Hematopoietic multipotent progenitor cell treated with erythropoietin and hydrocortisone succinate and interleukin-3 and kit ligand, for 4 days (in vitro differentiated cells): ENCODE results near the gene CTSL.

Source experiments
- DNase-seq: peaks from one replicate; pipeline ENCODE4 v3.0.0-alpha.2; 2015

CTSL gene

GRCh38 chr9:87725900-87726709 is at the start of gene CTSL:
Gene CTSL, plus strand, starts transcription at chr9:87726119. Its CDS starts 1,485 bp downstream, at chr9:87727604.
- DNase-seq = peak; percentile 81

GRCh38 chr9:87676976-87677775 is 48.7 kb upstream of the CTSL start:
- peak; percentile 66 for DNase-seq

GRCh38 chr9:87677776-87678587 is 47.9 kb upstream of the CTSL start:
- DNase-seq = no peak

- peak; percentile 79 for DNase-seq
Measured at GRCh38 chr9:87678650-87679355, 47.1 kb upstream of the CTSL start.

- no peak for DNase-seq
Measured at GRCh38 chr9:87681271-87682061, 44.5 kb upstream of the CTSL start.

GRCh38 chr9:87682085-87682484 is 43.8 kb upstream of the CTSL start:
- no peak for DNase-seq

GRCh38 chr9:87682618-87683017 is 43.3 kb upstream of the CTSL start:
- DNase-seq = no peak

- DNase-seq = no peak
Measured at GRCh38 chr9:87683751-87684626, 41.9 kb upstream of the CTSL start.

- DNase-seq = no peak
Measured at GRCh38 chr9:87684627-87685219, 41.2 kb upstream of the CTSL start.

- no peak for DNase-seq
Measured at GRCh38 chr9:87685441-87685840, 40.5 kb upstream of the CTSL start.

- DNase-seq = peak; percentile 50
Measured at GRCh38 chr9:87685871-87686519, 39.9 kb upstream of the CTSL start.

- DNase-seq = no peak
Measured at GRCh38 chr9:87686520-87687090, 39.3 kb upstream of the CTSL start.

- no peak for DNase-seq
Measured at GRCh38 chr9:87687207-87687606, 38.7 kb upstream of the CTSL start.

- no peak for DNase-seq
Measured at GRCh38 chr9:87694236-87694755, 31.6 kb upstream of the CTSL start.

GRCh38 chr9:87695523-87695922 is 30.4 kb upstream of the CTSL start:
- DNase-seq = no peak

- no peak for DNase-seq
Measured at GRCh38 chr9:87696641-87697040, 29.3 kb upstream of the CTSL start.

- DNase-seq = no peak
Measured at GRCh38 chr9:87698069-87698809, 27.7 kb upstream of the CTSL start.

- DNase-seq = no peak
Measured at GRCh38 chr9:87699835-87700234, 26.1 kb upstream of the CTSL start.
